Activated CD4-positive, alpha-beta T cell treated with anti-CD3 and anti-CD28 coated beads for 48 hours (primary cell): ENCODE results near the gene ARAP2.

Experiments used
- DNase-seq: peaks from one replicate; pipeline ENCODE4 v3.0.0-alpha.2; 2020

ARAP2 gene, protein sequence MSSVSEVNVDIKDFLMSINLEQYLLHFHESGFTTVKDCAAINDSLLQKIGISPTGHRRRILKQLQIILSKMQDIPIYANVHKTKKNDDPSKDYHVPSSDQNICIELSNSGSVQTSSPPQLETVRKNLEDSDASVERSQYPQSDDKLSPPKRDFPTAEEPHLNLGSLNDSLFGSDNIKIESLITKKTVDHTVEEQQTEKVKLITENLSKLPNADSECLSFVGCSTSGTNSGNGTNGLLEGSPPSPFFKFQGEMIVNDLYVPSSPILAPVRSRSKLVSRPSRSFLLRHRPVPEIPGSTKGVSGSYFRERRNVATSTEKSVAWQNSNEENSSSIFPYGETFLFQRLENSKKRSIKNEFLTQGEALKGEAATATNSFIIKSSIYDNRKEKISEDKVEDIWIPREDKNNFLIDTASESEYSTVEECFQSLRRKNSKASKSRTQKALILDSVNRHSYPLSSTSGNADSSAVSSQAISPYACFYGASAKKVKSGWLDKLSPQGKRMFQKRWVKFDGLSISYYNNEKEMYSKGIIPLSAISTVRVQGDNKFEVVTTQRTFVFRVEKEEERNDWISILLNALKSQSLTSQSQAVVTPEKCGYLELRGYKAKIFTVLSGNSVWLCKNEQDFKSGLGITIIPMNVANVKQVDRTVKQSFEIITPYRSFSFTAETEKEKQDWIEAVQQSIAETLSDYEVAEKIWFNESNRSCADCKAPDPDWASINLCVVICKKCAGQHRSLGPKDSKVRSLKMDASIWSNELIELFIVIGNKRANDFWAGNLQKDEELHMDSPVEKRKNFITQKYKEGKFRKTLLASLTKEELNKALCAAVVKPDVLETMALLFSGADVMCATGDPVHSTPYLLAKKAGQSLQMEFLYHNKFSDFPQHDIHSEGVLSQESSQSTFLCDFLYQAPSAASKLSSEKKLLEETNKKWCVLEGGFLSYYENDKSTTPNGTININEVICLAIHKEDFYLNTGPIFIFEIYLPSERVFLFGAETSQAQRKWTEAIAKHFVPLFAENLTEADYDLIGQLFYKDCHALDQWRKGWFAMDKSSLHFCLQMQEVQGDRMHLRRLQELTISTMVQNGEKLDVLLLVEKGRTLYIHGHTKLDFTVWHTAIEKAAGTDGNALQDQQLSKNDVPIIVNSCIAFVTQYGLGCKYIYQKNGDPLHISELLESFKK (N-terminal part only)

DNA sequence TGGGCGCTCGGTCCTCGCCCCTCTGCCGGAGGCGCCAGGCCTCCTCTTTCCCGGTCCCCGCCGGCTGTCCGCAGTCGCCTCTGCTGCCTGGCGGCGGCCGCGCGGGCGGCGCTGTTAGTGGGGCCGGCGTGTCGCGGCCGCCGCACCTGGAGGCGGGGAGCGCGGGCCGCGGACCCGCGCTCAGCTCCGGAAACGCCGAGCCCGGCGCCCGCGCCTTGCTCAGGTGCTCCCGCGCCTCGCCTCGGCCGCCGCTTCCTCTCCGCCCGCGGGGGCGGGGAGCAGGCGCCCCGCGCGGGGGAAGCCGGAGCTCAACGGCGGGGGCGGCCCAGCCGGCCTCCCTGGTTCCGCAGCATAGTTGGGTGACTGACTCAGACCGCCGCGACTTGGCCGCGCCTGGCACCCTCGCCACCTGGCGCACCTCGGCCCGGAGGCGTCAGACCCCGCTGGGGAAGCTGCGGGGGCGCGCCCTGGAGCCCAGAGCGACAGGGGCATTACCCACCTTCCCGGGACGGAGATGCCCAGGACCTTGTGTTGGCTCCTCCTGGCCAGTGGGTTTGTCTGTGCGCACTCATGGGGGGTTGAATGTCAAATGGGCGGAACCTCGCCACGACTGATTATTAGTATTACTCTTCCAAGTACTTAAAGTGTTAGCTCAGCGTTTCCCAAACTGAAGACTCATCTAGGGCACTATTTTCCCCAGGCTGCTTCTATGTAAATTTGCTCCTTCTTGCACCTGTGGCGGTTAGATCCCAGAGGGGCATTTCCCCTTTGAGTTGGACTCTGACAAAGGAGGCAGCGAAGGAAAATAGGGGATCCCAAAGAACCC is at the start of gene ARAP2:
Gene ARAP2 (minus strand): TSS at position 258 of the 826 bp plus-strand sequence. CDS start 15,028 bp downstream, outside the sequence.
- DNase-seq: peak; percentile 75

DNA sequence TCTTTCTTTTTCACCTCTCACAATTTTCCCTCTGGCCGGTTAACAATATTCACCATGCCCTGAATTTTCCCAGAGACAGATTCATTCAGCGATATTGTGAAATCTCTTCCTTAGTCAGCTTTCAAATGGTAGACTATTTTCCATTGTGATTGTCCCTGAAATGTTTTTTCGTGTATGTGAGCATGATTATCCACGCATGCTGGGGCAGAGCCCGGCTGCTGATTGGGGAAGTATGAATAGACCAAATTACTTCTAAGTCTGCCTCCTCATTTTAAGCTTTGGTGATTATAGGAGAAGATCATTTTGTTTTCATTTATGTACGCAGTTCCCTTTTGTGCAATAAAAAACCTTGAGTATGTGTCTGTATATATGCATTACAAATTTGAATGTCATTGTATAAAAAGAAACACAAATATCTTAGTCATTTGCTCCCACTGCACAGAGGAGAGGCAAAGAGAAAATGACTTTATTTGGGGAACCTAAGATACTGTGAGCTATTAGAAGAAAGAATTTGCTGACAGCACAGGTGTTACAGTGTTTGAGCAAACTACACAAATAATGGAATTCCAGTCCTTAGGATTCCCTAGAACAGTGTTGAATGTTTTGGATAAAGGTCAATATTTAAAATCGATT is 48.4 kb upstream of the ARAP2 start:
- DNase-seq: no peak

- no peak for DNase-seq
These were observed 46.3 kb upstream of the ARAP2 start for GRCh38 chr4:36290641-36291040.

DNA sequence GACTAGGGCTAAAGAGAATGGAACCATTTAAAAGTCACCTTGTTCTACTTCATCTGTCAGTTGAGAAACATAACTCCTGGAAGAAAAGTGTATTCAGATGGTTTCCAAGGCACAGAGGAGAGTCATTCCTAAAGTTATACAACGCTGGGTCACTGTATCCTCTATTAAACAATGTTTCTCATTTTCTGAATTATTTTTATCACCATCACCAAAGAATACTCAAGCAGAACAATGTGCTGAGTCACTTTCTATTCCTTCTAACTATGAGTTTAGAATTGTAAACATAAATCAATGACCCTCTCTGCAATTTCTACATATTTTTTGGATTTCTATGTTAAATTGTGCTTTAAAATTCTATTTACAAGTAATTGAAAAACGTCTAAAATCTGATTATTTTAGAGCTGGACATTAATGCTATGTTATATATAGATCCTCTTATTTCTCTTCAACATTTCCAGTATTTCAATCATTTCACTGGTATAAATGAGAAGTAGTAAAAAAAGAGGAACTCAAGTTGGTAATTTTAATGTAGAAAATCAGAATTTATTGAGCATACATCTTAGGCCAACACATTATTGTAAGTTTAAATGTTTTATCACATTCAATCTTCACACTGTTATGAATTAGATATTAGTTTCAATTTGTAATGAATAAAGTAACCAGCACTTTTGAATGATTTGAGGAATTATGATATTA is 44.6 kb upstream of the ARAP2 start:
- no peak for DNase-seq

GRCh38 chr4:36286481-36286871 is 42.2 kb upstream of the ARAP2 start:
- DNase-seq: no peak

DNA sequence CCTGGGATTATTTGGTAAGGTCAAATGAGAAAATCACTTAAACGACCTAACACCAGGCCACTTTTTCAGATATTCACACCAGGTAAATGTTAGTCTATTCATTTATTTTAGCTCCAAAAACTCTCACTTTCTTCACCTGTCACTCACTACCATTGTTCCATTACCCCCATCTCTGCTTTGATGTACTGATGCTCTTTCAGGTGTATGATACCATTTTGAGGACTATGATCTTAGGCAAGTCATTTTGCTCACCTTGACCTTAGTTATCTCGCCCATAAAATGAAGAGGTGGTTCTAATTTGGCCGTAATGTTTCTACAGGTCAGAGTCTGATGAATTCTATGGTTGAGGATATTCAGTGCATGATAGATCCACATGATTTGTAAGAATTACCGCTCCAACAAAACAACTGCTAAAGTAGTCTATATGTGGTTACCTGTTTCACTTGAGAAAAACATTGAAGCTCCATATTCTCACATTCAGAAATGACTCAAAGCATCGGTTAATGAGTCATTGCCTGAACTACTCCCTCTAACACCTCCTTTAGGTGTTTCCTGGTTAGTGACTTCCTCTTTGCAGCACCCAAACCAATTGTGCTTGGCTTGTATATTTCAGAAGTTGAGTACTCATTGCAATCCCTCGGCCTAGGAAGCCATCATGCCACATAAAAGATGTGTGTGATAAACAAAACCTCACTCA is 41.6 kb upstream of the ARAP2 start:
- peak; percentile 62 for DNase-seq

DNA sequence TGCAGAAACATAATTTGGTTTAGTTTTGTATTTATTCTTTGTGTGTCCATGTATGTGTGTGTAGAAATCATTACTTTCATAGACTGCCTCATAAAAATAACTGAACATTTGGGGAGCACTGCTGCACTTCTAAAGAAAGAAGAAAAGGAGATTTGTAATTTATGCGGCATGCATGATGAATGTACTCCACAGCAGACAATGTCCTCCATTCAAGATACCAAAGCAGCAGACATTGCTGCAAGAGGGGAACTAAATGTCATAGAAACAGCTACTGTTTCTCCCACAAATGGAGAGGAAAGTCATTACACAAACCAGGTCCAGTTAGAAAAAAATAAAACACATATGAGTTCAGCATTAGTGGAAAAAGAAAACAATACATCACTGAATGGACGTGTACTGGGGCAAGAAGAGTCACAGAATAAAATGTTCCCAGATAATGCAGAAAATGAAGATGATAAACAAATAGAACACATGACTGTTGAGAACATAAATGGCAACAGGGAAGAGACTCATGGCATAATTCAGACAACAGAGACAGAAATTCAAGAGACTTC is 39.7 kb upstream of the ARAP2 start:
- no peak for DNase-seq

DNA sequence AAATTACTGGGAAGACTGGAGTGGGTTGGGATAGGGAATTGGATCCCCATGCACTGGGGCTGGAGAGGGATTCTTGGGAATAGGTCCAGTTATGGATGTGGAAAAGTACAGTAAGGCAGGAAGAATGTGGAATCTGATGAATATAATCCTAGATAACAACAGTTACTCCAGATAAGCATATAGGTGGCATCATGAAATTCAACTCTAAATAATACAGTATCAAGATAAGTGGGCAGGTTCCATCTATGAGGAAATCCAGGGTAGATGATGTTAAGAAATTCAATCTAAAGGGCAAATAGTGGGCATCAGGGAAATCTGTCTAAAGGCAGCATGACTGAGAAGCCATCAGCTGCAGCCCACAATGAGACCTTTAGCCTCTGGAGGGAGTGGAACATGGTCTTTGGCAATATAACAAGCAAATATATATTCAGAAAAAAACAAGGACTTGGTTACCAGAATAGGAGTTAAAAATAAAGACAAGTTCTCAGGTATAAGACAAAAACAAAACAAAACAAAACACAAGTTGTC is 38.3 kb upstream of the ARAP2 start:
- no peak for DNase-seq

DNA sequence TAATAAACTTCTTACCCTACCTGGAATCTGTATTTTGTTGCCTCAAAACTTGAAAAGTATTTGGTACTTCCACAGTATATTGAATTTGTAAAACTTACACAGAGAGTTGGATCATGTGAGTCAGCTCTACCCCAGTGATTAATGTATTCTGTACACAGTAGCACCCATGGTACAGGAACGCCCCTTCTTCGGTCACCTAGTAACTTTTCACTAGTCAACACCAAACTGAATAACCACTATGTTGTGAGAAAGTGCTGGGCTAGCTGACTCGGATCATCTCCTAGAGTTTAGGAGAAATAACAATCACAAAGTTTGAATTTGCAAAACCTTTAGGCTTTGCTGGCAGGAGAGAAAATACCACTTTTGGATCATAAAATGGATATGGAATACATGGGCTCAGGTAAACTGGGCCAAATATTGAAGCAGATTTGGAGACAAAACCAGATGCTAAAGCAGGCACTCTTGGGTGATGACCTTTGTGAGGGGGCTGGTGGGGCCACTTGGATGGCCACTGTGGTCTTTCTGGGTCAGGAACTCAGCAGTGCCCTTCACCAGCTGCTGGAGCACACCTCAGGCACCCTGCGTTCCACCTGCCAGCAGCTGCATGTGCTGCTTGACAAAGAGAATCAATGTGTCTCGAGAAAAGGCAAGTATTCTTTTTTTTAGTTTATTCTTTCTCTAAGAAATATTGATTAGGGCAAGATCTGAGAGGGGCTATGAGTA is 37.2 kb upstream of the ARAP2 start, which contains the start of gene DTHD1:
Gene DTHD1 (plus strand): TSS at position 233 of the 723 bp plus-strand sequence. CDS start 143 bp downstream, at position 376.
- DNase-seq: peak; percentile 64

DNA sequence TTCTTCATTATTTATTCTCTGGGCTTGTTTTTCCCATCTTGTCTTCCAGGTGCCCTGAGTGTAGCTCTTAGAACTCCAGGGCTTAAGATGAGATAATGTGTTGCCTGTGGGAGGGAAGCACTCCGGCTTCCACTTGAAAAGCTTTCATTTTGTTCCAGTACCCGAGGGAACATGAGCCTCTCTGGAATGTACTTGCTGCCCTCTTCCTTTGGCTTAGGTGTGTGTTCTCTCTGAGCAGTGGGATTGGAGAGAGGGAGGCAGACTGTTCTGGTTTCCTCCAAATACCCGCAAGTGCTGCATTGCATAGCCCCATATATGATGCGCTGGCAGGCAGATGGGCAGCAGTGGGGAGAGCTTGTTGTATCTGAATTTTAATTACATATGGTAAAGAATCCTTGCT is 36.2 kb upstream of the ARAP2 start:
- no peak for DNase-seq

DNA sequence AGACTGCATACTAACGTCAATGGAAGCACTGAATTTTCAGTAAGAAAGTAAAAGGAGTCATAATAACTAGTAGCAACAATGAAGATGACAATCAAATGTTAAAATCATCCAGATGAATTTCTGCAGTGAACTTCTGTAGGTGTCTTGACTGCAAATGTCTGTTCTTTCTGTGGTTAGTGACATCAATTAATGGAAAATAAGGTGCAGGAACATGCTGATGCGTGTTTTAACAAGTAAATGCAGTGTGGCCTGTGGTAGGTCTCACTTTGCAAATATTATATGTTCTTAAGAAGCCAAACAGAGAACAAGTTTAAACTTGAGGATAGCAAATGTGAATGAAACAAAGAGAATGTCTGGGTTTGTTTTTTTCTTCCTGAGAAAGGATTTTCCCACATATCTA is 34.5 kb upstream of the ARAP2 start:
- DNase-seq: no peak

- DNase-seq: no peak
These were observed 33.2 kb upstream of the ARAP2 start for GRCh38 chr4:36277533-36277932.

DNA sequence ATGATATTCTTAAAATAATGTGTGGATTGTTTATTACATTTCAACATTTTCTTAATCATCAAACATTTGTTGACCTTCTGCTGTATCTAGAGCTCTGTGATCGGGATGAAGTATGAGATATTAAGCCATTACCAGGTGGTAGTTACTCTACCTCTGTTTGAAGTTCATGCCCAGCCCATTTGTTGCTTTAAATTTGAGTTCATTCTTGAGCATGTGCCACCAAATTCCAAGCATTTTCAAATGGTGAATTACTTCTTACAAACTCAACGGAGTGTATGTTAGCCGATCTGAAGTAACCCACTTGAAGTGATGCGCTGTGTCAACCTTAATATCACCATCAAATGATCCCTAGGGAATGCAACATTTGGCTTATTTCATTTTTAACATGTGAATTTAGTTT is 29.8 kb upstream of the ARAP2 start:
- DNase-seq: no peak

DNA sequence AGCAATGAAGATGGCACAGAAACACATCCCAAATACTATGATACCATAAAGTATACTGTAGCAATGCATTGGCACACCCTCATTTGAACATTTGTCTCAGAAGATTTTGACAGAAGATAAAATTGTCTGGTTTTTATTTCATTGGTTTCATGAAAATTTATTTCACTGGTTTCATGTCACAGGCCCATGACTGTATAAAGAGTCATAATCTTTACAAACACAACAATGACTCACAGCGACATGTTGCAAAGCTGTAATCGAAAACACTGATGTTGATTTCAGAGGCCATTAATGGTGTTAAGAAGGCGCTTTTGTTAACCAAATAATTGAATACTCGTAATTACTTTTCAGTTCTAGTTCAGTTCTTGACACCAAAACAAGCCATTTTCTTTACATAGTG is 29.0 kb upstream of the ARAP2 start:
- DNase-seq: no peak

GRCh38 chr4:36269533-36270173 is 25.3 kb upstream of the ARAP2 start:
- DNase-seq: no peak

DNA sequence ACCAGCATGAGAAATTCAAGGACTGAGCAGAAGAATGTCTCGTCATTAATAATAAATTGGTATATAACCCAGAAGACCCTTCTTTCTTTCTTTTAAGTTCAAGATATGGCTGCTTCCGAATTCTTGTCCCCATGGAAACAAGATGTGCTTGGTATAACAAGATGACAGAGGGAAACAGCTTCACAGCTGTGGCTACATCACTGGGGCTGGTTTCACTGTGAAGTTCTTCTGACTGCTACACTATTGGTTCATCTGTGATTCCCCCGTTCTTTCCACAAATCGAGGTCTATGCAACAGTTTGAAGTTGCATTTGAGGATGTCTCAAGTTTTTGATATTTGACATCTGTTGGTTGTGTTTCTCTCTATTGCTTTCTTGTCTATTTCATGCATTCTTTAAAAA is 24.8 kb upstream of the ARAP2 start:
- peak; percentile 41 for DNase-seq

DNA sequence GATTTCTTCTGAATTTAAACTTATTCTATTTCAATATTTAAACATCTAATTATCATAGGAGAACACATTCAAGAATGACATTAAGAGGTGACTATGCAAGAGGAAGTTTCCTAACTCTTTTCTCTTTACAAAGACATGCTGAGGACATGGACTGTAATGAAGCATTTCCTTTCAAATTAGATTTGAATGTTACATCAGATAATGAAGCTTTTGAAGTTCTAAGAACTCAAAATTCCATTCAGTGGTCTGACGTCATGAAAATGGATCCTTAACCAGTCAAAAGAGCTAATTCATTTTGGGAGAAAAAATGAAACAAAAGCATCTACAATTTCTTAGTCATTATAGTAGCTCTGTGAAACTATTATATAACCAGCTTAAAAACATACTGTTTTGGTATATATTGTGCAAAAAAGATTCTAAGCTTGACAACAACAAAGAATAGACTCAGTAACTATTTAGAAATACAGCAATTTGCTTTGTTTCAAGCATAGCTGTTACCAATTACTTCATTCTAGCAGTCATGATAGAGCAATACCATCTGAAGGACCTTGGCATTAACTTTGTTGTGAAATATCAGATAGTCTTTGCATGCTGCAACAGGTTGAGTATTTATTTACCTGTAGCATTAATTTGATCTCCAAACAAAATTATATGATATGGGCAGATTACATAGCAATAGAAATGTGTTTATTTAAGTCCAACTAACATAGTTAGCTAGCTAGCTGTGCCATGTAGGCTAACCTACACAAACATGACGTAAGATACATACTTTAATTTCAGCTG is 23.4 kb upstream of the ARAP2 start:
- DNase-seq: no peak
